ENCODE results near the gene CHGA. TPM values are rescaled to one million over a fixed set of nuclear protein-coding genes. Genes with fewer than 3 reads are reported as not detected.

The CHGA gene
- total RNA-seq, 1 experiment from 2014 or later = not detected

GRCh38 chr14:92932448-92933395, 9.8 kb downstream of the CHGA start:
- Histone ChIP-seq H2AFZ (ENCODE audit: low read depth, low read length, poor library complexity, severe bottlenecking) (no peak overlapping the region), H4K20me1 (ENCODE audit: insufficient read depth) (no peaks in the 10 kb centered on the region), H3K9me3 (ENCODE audit: control insufficient read depth in 1 of 2, insufficient read depth in 1 of 2, low read depth in 1 of 2, low read length in 2 of 2) (no peaks in the 10 kb centered on the region), H3K9ac (ENCODE audit: low read length) (no peak overlapping the region), H3K27me3 (ENCODE audit: insufficient read depth, low read length) (no peaks in the 10 kb centered on the region), H3K4me1 (ENCODE audit: control insufficient read depth in 1 of 2, insufficient read depth in 2 of 2, low read length in 2 of 2) (peaks cover 6 to 8% of the 10 kb centered on the region in 2 experiments; a peak in 3 of 4 replicates), H3K4me3 (replicated peaks in 1 of 2; ENCODE audit: low read depth in 1 of 2, low read length in 2 of 2) (no peak overlapping the region), H3K9me2 (ENCODE audit: insufficient read depth) (no peaks in the 10 kb centered on the region), H3K4me2 (ENCODE audit: low read length) (no peak overlapping the region), H3K27ac (ENCODE audit: low read depth, low read length) (no peak overlapping the region), H3K36me3 (ENCODE audit: control insufficient read depth in 1 of 2, insufficient read depth in 2 of 2, low read length in 2 of 2) (no peaks in the 10 kb centered on the region), H3K79me2 (ENCODE audit: insufficient read depth, low read length) (no peaks in the 10 kb centered on the region)
- CTCF ChIA-PET = no interaction called here
- POLR2A ChIA-PET = no interaction called here
- no peak for DNase-seq (ENCODE audit: low read depth, low spot score)
- intact Hi-C loops (cut with micrococcal nuclease) = no loop called here
- TF ChIP-seq ELF1 (IDR thresholded peaks at IDR 0.05; ENCODE audit: borderline replicate concordance, low read depth) (no peak), EGR1 (IDR thresholded peaks at IDR 0.05; ENCODE audit: low read depth) (no peak), CTCF (IDR thresholded peaks at IDR 0.05 in 2 of 3, conservative IDR thresholded peaks at IDR 0.05 in 1 of 3; ENCODE audit: borderline replicate concordance in 1 of 3, insufficient read depth in 1 of 3, low read depth in 2 of 3, low read length in 2 of 3) (no peak), POLR2A (IDR thresholded peaks at IDR 0.05; ENCODE audit: borderline replicate concordance, extremely low read depth, insufficient read depth, insufficient read length) (no peak)
- RAD21 ChIA-PET (ENCODE audit: low non-redundant PET in 1 of 2, low total read pairs in 2 of 2, uncharacterized antibody in 2 of 2, unreplicated experiment in 2 of 2) = no interaction called here
- no TSS peak for BruUV-seq (replicated peaks)
- ATAC-seq = no peak

GRCh38 chr14:92933481-92933880, 10.5 kb downstream of the CHGA start:
- H3K4me1 ChIP-seq (ENCODE audit: control insufficient read depth in 1 of 2, insufficient read depth in 2 of 2, low read length in 2 of 2) = peaks cover 7 to 16% of the 10 kb centered on the region in 2 experiments; a peak in 3 of 4 replicates
- BruUV-seq (replicated peaks) = no TSS peak
- ATAC-seq (no peak), DNase-seq (ENCODE audit: low read depth, low spot score) (no peak)
- no peak for TF ChIP-seq YY1 (IDR thresholded peaks at IDR 0.05; ENCODE audit: extremely low read depth, insufficient replicate concordance, low read depth, low read length)
- TF ChIP-seq EGR1 (IDR thresholded peaks at IDR 0.05; ENCODE audit: low read depth) = no peak
- no peak for TF ChIP-seq RAD21 (IDR thresholded peaks at IDR 0.05; ENCODE audit: low read depth)
- TF ChIP-seq POLR2AphosphoS5 (IDR thresholded peaks at IDR 0.05; ENCODE audit: low read depth, low read length) = no peak
- TF ChIP-seq CEBPB (IDR thresholded peaks at IDR 0.05; ENCODE audit: low read depth) = no peak
- no peak for TF ChIP-seq ELF1 (IDR thresholded peaks at IDR 0.05; ENCODE audit: borderline replicate concordance, low read depth)
- TF ChIP-seq ZNF274 (IDR thresholded peaks at IDR 0.05; ENCODE audit: low read depth, low read length) = no peak
- no peak for TF ChIP-seq EZH2phosphoT487 (IDR thresholded peaks at IDR 0.05; ENCODE audit: borderline replicate concordance)
- TF ChIP-seq EZH2 (IDR thresholded peaks at IDR 0.05) = no peak
- TF ChIP-seq SRF (IDR thresholded peaks at IDR 0.05; ENCODE audit: low read depth) = no peak
- no peak for TF ChIP-seq SIN3A (IDR thresholded peaks at IDR 0.05; ENCODE audit: low read depth)
- no peak for TF ChIP-seq SP1 (IDR thresholded peaks at IDR 0.05; ENCODE audit: low read depth)
- TF ChIP-seq TCF7L2 (IDR thresholded peaks at IDR 0.05; ENCODE audit: borderline replicate concordance, extremely low read depth, insufficient read depth, insufficient read length) = no peak
- TF ChIP-seq JUND (IDR thresholded peaks at IDR 0.05) = no peak
- no peak for TF ChIP-seq POLR2A (IDR thresholded peaks at IDR 0.05; ENCODE audit: borderline replicate concordance, extremely low read depth, insufficient read depth, insufficient read length)
- H4K20me1 ChIP-seq (ENCODE audit: insufficient read depth) = no peaks in the 10 kb centered on the region
- no peaks in the 10 kb centered on the region for H3K27me3 ChIP-seq (ENCODE audit: insufficient read depth, low read length)
- H2AFZ ChIP-seq (ENCODE audit: low read depth, low read length, poor library complexity, severe bottlenecking) = no peak overlapping the region
- no peaks in the 10 kb centered on the region for H3K36me3 ChIP-seq (ENCODE audit: control insufficient read depth in 1 of 2, insufficient read depth in 2 of 2, low read length in 2 of 2)
- no peaks in the 10 kb centered on the region for H3K9me3 ChIP-seq (ENCODE audit: control insufficient read depth in 1 of 2, insufficient read depth in 1 of 2, low read depth in 1 of 2, low read length in 2 of 2)
- H3K79me2 ChIP-seq (ENCODE audit: insufficient read depth, low read length) = no peaks in the 10 kb centered on the region
- CTCF ChIA-PET = no interaction called here
- no peaks in the 10 kb centered on the region for H3K9me2 ChIP-seq (ENCODE audit: insufficient read depth)
- no peak overlapping the region for H3K4me2 ChIP-seq (ENCODE audit: low read length)
- RAD21 ChIA-PET (ENCODE audit: low non-redundant PET in 1 of 2, low total read pairs in 2 of 2, uncharacterized antibody in 2 of 2, unreplicated experiment in 2 of 2) = no interaction called here
- H3K4me3 ChIP-seq (replicated peaks in 1 of 2; ENCODE audit: low read depth in 1 of 2, low read length in 2 of 2) = no peak overlapping the region
- intact Hi-C loops (cut with micrococcal nuclease) = no loop called here
- H3K27ac ChIP-seq (ENCODE audit: low read depth, low read length) = no peak overlapping the region
- POLR2A ChIA-PET = no interaction called here
- H3K9ac ChIP-seq (ENCODE audit: low read length) = no peak overlapping the region

All from HCT116 (cell line).